Cardiac muscle cell (in vitro differentiated cells and primary cell): Measurements from ENCODE around the gene CACNA1E. TPM values are rescaled to one million over a fixed set of nuclear protein-coding genes. Genes with fewer than 3 reads are reported as not detected.

Experiments
- DNase-seq, 2 donors: peaks; one replicate each; pipeline versions ENCODE4 v3.0.0 to v3.0.0-alpha.2; 2010 to 2017; ENCODE audit warnings: low read depth in 1 of 2, low spot score in 1 of 2
- H3K27ac ChIP-seq: fragments of 200-600 bp; sonication (generic); 2 replicates; pipeline ENCODE4 v1.5.1; 2016
- H3K27me3 ChIP-seq: fragments of 200-600 bp; sonication (generic); 2 replicates; pipeline ENCODE4 v1.6.0; 2016; ENCODE audit warnings: control low read depth
- H3K36me3 ChIP-seq: fragments of 200-600 bp; sonication (generic); 2 replicates; pipeline ENCODE4 v1.5.1; 2016; ENCODE audit warnings: control low read depth
- H3K4me1 ChIP-seq: fragments of 200-600 bp; sonication (generic); 2 replicates; pipeline ENCODE4 v1.8.1; 2017; ENCODE audit warnings: low read depth, mild to moderate bottlenecking, mixed run types
- H3K4me3 ChIP-seq: fragments of 200-600 bp; sonication (generic); 2 replicates; pipeline ENCODE4 v1.5.1; 2016; ENCODE audit warnings: mild to moderate bottlenecking
- H3K9me3 ChIP-seq: fragments of 200-600 bp; sonication (generic); 2 replicates; pipeline ENCODE4 v1.5.1; 2017; ENCODE audit warnings: low read depth, mild to moderate bottlenecking, control low read depth
- polyA plus RNA-seq: library from polyadenylated mRNA; unstranded; fragments of >200 nt; fragmentation: Nextera tagmentation; extraction: Ambion mirVana; gene quantifications from 2 replicates; pipeline ENCODE4 v1.2.1, GENCODE V29; 2016
- total RNA-seq: library from RNA; depleted of rRNA; stranded (reverse); fragments of >200 nt; gene quantifications from 2 replicates; pipeline ENCODE4 v1.2.3, GENCODE V29; 2016
- TF ChIP-seq, protein P1 (sequence below): IDR thresholded peaks from 2 replicates; pipeline ENCODE4 v1.5.1; 2012; ENCODE audit warnings: low read depth, mild to moderate bottlenecking, low read length

Gene CACNA1E
- total and polyA plus RNA-seq, 2 experiments from 2014 or later = 0.36 TPM; not detected in 1

- DNase-seq = no peak
- Histone ChIP-seq H3K27me3 (no peaks in the 10 kb centered on the region), H3K27ac (no peak overlapping the region), H3K4me1 (no peaks in the 10 kb centered on the region), H3K4me3 (no peak overlapping the region), H3K9me3 (no peaks in the 10 kb centered on the region), H3K36me3 (no peaks in the 10 kb centered on the region)
- TF ChIP-seq, protein P1, sequence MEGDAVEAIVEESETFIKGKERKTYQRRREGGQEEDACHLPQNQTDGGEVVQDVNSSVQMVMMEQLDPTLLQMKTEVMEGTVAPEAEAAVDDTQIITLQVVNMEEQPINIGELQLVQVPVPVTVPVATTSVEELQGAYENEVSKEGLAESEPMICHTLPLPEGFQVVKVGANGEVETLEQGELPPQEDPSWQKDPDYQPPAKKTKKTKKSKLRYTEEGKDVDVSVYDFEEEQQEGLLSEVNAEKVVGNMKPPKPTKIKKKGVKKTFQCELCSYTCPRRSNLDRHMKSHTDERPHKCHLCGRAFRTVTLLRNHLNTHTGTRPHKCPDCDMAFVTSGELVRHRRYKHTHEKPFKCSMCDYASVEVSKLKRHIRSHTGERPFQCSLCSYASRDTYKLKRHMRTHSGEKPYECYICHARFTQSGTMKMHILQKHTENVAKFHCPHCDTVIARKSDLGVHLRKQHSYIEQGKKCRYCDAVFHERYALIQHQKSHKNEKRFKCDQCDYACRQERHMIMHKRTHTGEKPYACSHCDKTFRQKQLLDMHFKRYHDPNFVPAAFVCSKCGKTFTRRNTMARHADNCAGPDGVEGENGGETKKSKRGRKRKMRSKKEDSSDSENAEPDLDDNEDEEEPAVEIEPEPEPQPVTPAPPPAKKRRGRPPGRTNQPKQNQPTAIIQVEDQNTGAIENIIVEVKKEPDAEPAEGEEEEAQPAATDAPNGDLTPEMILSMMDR = no peak
Observed at GRCh38 chr1:181802466-181802865, 319.1 kb downstream of the CACNA1E start.

GRCh38 chr1:181803421-181803820 lies 320.1 kb downstream of the CACNA1E start:
- Histone ChIP-seq H3K4me3 (no peak overlapping the region), H3K27ac (no peak overlapping the region), H3K27me3 (no peaks in the 10 kb centered on the region), H3K36me3 (no peaks in the 10 kb centered on the region), H3K9me3 (no peaks in the 10 kb centered on the region), H3K4me1 (no peaks in the 10 kb centered on the region)
- no peak for DNase-seq
- TF ChIP-seq, protein P1 = no peak

GRCh38 chr1:181804989-181805388 lies 321.7 kb downstream of the CACNA1E start:
- TF ChIP-seq, protein P1 = no peak
- Histone ChIP-seq H3K4me1 (no peaks in the 10 kb centered on the region), H3K9me3 (no peaks in the 10 kb centered on the region), H3K4me3 (no peak overlapping the region), H3K27ac (no peak overlapping the region), H3K36me3 (no peaks in the 10 kb centered on the region), H3K27me3 (no peaks in the 10 kb centered on the region)
- DNase-seq = no peak

DNA sequence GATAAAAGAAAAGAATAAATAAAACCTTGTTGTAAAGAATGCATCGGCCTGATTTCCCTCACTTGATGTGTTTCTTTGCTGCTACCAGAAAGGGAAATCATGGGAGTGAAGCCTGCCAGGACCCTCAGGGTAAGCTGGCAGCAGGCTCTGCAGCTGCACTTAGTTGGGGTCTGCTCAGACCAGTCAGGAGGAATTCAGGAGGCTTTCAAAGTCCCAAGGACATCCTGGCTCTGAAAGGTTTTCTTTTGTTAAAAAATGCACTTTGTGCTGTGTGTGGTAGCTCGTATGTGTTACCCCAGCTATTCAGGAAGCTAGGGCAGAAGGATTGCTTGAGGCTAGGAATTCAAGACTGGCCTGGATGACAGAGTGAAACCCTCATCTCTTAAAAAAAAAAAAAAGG lies 323.4 kb downstream of the CACNA1E start:
- TF ChIP-seq, protein P1 = no peak
- H3K9me3 ChIP-seq = no peaks in the 10 kb centered on the region
- H3K4me1 ChIP-seq = no peaks in the 10 kb centered on the region
- H3K4me3 ChIP-seq = no peak overlapping the region
- no peak overlapping the region for H3K27ac ChIP-seq
- H3K27me3 ChIP-seq = no peaks in the 10 kb centered on the region
- H3K36me3 ChIP-seq = no peaks in the 10 kb centered on the region
- DNase-seq = no peak

GRCh38 chr1:181807251-181807650 lies 323.9 kb downstream of the CACNA1E start:
- H3K9me3 ChIP-seq = no peaks in the 10 kb centered on the region
- H3K36me3 ChIP-seq = no peaks in the 10 kb centered on the region
- H3K27ac ChIP-seq = no peak overlapping the region
- TF ChIP-seq, protein P1 = no peak
- no peak overlapping the region for H3K4me3 ChIP-seq
- no peaks in the 10 kb centered on the region for H3K27me3 ChIP-seq
- DNase-seq = no peak
- no peaks in the 10 kb centered on the region for H3K4me1 ChIP-seq
